ENCODE measurements around the gene CEP76. TPM values are rescaled to one million over a fixed set of nuclear protein-coding genes. Genes with fewer than 3 reads are reported as not detected.

CEP76 gene, protein sequence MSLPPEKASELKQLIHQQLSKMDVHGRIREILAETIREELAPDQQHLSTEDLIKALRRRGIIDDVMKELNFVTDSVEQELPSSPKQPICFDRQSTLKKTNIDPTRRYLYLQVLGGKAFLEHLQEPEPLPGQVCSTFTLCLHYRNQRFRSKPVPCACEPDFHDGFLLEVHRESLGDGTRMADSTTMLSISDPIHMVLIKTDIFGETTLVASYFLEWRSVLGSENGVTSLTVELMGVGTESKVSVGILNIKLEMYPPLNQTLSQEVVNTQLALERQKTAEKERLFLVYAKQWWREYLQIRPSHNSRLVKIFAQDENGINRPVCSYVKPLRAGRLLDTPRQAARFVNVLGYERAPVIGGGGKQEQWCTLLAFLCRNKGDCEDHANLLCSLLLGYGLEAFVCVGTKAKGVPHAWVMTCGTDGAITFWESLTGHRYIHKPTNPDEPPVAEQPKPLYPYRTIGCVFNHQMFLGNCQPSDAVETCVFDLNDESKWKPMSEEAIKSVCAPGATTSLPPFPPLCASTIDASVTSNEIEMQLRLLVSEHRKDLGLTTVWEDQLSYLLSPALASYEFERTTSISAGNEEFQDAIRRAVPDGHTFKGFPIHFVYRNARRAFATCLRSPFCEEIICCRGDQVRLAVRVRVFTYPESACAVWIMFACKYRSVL
- total RNA-seq = 10.9 and 13.3 TPM in 2 replicates

DNA sequence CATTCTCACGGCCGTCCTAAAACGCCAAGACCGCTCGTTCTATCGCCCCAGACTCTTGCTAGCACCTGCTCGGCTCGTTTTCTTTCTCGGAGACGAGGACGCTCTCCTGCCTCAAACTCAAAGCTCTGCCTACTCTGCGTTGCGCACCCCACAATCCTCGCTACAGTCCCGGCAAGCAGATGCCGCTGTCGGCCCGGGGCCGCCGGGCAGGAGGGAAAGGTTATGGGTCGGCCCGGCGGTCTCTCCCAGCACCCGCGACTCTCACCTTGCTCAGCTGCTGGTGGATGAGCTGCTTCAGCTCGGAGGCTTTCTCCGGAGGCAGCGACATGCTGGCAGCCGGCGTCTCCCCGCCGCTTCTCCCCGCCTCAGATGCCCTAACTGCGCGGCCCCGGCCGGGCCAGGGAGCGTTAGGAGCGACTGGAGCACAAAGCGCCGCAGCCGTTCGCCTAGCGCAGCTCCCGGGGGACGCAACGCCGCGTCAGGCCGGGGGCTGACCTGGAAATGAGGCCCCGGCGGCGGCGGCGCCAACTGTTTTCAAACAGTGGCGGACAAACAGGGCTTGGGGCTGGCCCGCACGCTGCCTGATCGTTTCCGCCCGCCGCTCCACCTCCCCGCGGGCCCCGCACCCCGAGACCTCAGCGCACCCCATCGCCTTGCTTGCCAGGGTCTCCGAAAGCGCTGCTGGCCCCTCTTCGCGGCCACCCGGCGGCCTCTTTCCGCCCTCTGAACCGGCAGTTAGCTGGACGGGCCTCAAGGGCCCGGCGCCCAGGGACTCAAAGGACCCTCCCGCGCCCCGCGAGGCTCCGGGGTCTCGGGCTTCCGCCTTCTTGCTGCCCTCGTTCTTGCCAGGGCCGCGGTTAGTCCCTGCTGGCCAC lies at the start of gene CEP76, which contains the start of gene PSMG2:
Gene CEP76, minus strand, starts transcription at position 503 of the 875 bp plus-strand sequence. Its CDS starts 175 bp downstream, at position 328.
Gene PSMG2, plus strand, starts transcription at position 822 of the 875 bp plus-strand sequence. CDS start 66 bp downstream, outside the sequence.

DNA sequence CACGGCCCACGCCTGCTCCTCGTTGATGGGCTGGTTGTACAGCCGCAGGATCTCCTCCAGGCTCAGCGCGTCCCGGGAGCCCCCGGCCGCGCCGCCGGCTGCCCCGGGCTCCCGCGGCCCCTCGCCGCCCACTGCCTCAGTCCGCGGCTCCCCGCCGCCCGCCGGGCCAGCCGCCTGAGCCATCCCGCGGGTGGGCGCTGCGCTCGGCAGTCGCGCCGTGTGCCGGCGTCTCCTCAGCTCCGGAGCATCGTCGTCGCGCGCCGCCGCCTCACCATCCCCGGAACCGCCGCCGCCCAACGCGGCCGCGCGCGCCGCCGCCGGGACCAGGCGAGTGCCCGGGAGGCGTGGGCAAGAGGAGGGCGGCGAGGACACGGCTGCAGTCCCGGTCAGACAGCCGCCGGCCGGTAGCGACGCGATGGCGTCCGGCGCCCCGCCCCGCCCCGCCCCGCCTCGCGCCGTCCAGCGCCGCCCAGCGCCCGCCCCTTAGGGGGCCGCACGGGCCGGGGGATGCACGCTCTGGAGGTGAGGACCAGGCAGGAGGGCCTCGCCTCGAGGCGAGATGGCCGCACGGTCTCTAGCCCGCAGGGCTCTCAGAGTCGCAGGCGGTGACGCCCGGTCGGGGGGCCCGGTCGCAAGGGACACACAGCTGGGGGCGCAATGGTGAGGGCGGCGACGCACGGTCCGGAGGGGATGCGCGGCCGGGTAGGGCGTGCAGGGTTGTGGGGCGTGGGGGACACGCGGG lies 44.7 kb downstream of the CEP76 start, which contains the start of gene SPIRE1:
Gene SPIRE1, minus strand, starts transcription at position 424 of the 742 bp plus-strand sequence. Its CDS starts 241 bp downstream, at position 183.

Other genes with a start within 250 kb of the CEP76 start
- gene SPIRE1, start 44.6 kb downstream of the CEP76 start, total RNA-seq = 34.0 and 40.9 TPM in 2 replicates
- 51.0 and 72.8 TPM in 2 replicates for gene PSMG2, start 319 bp upstream of the CEP76 start, total RNA-seq
- 22.4 and 24.2 TPM in 2 replicates for gene PTPN2, start 181.5 kb upstream of the CEP76 start, total RNA-seq
- gene SEH1L, start 245.3 kb upstream of the CEP76 start, total RNA-seq = 62.1 and 87.5 TPM in 2 replicates

All from uterine smooth muscle cell (primary cell).